Measurements from ENCODE around the gene CACNA1H. TPM values are rescaled to one million over a fixed set of nuclear protein-coding genes. Genes with fewer than 3 reads are reported as not detected.

CACNA1H gene
- total and polyA plus RNA-seq, 7 experiments from 2014 or later = 0.31 to 8.8 (median 2.2) TPM

Other genes starting within 250 kb of the CACNA1H start
- 10 to 100 TPM; 25.9 to 63.1 (median 43.1) TPM for gene LMF1, start 182.1 kb upstream of the CACNA1H start, total RNA-seq
- gene LMF1, start 182.1 kb upstream of the CACNA1H start, polyA plus RNA-seq = 10 to 100 TPM; 10.6 to 19.4 TPM
- gene SOX8, start 171.3 kb upstream of the CACNA1H start, total RNA-seq = 1 to 10 TPM in 4 of 5 experiments, under 1 TPM in 1; 0.07 to 5.4 (median 4.7) TPM
- gene SOX8, start 171.3 kb upstream of the CACNA1H start, polyA plus RNA-seq = 1 to 10 TPM; 2.3 to 3.1 TPM
- gene SSTR5, start 80.4 kb upstream of the CACNA1H start, total RNA-seq = not detected
- not detected for gene SSTR5, start 80.4 kb upstream of the CACNA1H start, polyA plus RNA-seq
- not detected for gene C1QTNF8, start 56.9 kb upstream of the CACNA1H start, total RNA-seq
- not detected for gene C1QTNF8, start 56.9 kb upstream of the CACNA1H start, polyA plus RNA-seq
- gene TPSG1, start 72.2 kb downstream of the CACNA1H start, total RNA-seq = not detected
- not detected for gene TPSG1, start 72.2 kb downstream of the CACNA1H start, polyA plus RNA-seq
- 1 to 10 TPM in 1 of 5 experiments, not detected in 4; 5.3 TPM for gene TPSB2, start 77.1 kb downstream of the CACNA1H start, total RNA-seq
- not detected for gene TPSB2, start 77.1 kb downstream of the CACNA1H start, polyA plus RNA-seq
- 10 to 100 TPM in 1 of 5 experiments, 1 to 10 TPM in 1, not detected in 3; 3.2 to 10.2 TPM for gene TPSAB1, start 87.6 kb downstream of the CACNA1H start, total RNA-seq
- gene TPSAB1, start 87.6 kb downstream of the CACNA1H start, polyA plus RNA-seq = not detected
- gene TPSD1, start 103.0 kb downstream of the CACNA1H start, total RNA-seq = not detected
- not detected for gene TPSD1, start 103.0 kb downstream of the CACNA1H start, polyA plus RNA-seq
- 100 to 1,000 TPM; 159 to 277 (median 203) TPM for gene UBE2I, start 156.5 kb downstream of the CACNA1H start, total RNA-seq
- 10 to 100 TPM; 67.2 to 78.9 TPM for gene UBE2I, start 156.5 kb downstream of the CACNA1H start, polyA plus RNA-seq
- gene BAIAP3, start 180.5 kb downstream of the CACNA1H start, total RNA-seq = 1 to 10 TPM in 3 of 5 experiments, under 1 TPM in 2; 0.49 to 7.5 (median 1.1) TPM
- gene BAIAP3, start 180.5 kb downstream of the CACNA1H start, polyA plus RNA-seq = 1 to 10 TPM in 1 of 2 donors, under 1 TPM in 1; 0.20 to 1.3 TPM
- gene TSR3, start 198.8 kb downstream of the CACNA1H start, total RNA-seq = 10 to 100 TPM; 21.0 to 50.4 (median 33.3) TPM
- gene TSR3, start 198.8 kb downstream of the CACNA1H start, polyA plus RNA-seq = 100 to 1,000 TPM in 1 of 2 donors, 10 to 100 TPM in 1; 79.7 to 103 TPM
- 10 to 100 TPM; 37.9 to 57.7 (median 48.6) TPM for gene GNPTG, start 198.8 kb downstream of the CACNA1H start, total RNA-seq
- 10 to 100 TPM; 48.2 to 51.3 TPM for gene GNPTG, start 198.8 kb downstream of the CACNA1H start, polyA plus RNA-seq

Data from naive thymus-derived CD4-positive, alpha-beta T cell (primary cell).